ENCODE data around the gene GID8. TPM values are rescaled to one million over a fixed set of nuclear protein-coding genes. Genes with fewer than 3 reads are reported as not detected.

The GID8 gene
- total and polyA plus RNA-seq, 4 donors = 11.0 to 35.4 (median 23.7) TPM

DNA sequence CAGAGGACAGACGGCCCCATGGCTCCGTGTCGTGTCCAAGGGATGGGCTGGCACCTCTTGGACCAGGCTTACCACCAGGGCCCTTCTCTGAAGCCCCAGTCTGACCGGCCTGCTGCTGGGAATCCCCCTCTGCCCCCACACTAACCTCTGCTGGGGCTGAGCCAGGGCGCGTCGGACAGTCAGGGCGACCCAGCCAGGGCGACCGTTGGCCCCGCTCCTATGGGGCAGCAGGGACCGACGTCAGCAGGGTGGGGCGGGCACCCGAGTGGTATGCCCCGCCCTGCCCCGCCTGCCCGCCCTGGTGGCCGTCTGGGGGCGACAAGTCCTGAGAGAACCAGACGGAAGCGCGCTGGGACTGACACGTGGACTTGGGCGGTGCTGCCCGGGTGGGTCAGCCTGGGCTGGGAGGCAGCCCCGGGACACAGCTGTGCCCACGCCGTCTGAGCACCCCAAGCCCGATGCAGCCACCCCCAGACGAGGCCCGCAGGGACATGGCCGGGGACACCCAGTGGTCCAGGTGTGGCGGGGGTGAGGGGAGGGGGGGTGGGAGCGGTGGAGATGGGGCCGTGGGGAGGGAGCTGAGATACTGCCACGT, 14.5 kb downstream of the GID8 start, which contains the start of gene SLC17A9:
Gene SLC17A9 (plus strand): TSS at position 337 of the 595 bp plus-strand sequence. CDS start 122 bp downstream, at position 459.
- Histone ChIP-seq H3K4me3 (no peak within 1 kb of the TSS), H3K36me3 (ENCODE audit: control insufficient read depth in 4 of 4, insufficient read depth in 4 of 4, low read length in 4 of 4) (peaks cover 0 to 20% (median 17%) of the 10 kb centered on the region in 4 donors), H3K4me1 (ENCODE audit: control insufficient read depth in 5 of 5, insufficient read depth in 5 of 5, low read length in 5 of 5) (peaks cover 0 to 23% (median 20%) of the 10 kb centered on the region in 5 donors), H3K27ac (ENCODE audit: low read depth in 1 of 2, low read length in 1 of 2) (peak within 1 kb of the TSS in 1 of 2 donors; percentile 69), H3K9ac (ENCODE audit: insufficient read depth in 1 of 2, low read length in 2 of 2) (peak within 1 kb of the TSS; percentile 5 to 51), H3K27me3 (ENCODE audit: control insufficient read depth in 3 of 3, insufficient read depth in 3 of 3, low read length in 2 of 3) (no peaks in the 10 kb centered on the region), H3K9me3 (ENCODE audit: control insufficient read depth in 4 of 4, insufficient read depth in 3 of 4, low read length in 3 of 4) (peaks cover 0 to 2% (median 0%) of the 10 kb centered on the region in 4 donors)
- TF ChIP-seq, protein P1, sequence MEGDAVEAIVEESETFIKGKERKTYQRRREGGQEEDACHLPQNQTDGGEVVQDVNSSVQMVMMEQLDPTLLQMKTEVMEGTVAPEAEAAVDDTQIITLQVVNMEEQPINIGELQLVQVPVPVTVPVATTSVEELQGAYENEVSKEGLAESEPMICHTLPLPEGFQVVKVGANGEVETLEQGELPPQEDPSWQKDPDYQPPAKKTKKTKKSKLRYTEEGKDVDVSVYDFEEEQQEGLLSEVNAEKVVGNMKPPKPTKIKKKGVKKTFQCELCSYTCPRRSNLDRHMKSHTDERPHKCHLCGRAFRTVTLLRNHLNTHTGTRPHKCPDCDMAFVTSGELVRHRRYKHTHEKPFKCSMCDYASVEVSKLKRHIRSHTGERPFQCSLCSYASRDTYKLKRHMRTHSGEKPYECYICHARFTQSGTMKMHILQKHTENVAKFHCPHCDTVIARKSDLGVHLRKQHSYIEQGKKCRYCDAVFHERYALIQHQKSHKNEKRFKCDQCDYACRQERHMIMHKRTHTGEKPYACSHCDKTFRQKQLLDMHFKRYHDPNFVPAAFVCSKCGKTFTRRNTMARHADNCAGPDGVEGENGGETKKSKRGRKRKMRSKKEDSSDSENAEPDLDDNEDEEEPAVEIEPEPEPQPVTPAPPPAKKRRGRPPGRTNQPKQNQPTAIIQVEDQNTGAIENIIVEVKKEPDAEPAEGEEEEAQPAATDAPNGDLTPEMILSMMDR (IDR thresholded peaks at IDR 0.05; ENCODE audit: control extremely low read depth, extremely low read depth) = no peak
- ATAC-seq (ENCODE audit: insufficient read depth, low FRiP score) = peak; percentile 72
- peak; percentile 29 to 56 (median 38) for DNase-seq
- WGBS, 2 donors = 3 to 6% methylated on average over 37 of the region's 37 CpGs

DNA sequence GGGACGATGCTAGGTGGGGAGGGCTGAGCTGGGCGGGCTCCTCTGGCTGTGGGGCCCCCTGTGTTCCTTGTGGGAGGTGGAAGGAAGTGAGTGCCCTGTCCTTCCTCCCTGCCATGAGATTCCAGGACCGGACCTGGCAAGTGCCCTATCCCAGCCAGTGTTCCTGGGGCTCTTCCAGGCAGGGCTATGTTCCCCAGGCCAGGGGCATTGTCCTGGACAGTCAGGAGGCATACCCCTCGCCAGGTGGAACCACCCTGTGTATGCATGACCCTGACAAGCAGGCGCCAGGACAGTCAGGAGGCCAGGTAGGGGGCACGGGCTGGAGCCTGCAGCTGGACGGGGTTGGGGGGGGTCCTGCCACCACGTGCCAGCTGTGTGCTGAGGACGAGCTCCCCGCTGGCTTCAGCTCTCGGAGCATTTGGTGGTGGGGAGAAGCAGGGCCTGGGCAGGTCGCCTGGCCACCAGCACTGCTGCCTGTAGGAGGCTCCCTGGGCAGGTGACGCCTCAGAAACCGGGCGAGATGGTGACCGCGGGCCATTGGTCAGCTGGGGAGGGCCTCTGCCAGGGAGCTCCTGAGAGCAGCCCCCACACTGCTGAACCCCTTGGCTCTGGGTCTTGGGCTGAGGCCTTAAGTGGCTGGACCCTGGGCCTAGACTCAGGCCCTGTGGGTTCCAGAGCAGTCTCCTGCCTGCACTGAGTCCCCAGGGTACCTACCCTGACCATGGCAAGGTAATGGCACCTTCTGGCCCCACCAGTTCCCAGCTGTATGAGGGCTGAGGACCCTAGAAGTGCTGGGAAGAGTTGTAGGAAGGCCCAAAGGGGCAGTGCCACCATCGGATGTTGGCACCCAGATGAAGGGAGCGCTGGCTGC, 15.3 kb downstream of the GID8 start:
- H3K27ac ChIP-seq (ENCODE audit: low read depth in 1 of 2, low read length in 1 of 2) = peak overlapping the region in 1 of 2 donors; percentile 69
- H3K9me3 ChIP-seq (ENCODE audit: control insufficient read depth in 4 of 4, insufficient read depth in 3 of 4, low read length in 3 of 4) = peaks cover 0 to 2% (median 0%) of the 10 kb centered on the region in 4 donors
- H3K4me3 ChIP-seq = no peak overlapping the region
- ATAC-seq (ENCODE audit: insufficient read depth, low FRiP score) (no peak), DNase-seq (no peak)
- TF ChIP-seq, protein P1 (IDR thresholded peaks at IDR 0.05; ENCODE audit: control extremely low read depth, extremely low read depth) = no peak
- H3K36me3 ChIP-seq (ENCODE audit: control insufficient read depth in 4 of 4, insufficient read depth in 4 of 4, low read length in 4 of 4) = peaks cover 0 to 17% (median 10%) of the 10 kb centered on the region in 4 donors
- no peaks in the 10 kb centered on the region for H3K27me3 ChIP-seq (ENCODE audit: control insufficient read depth in 3 of 3, insufficient read depth in 3 of 3, low read length in 2 of 3)
- peaks cover 0 to 23% (median 20%) of the 10 kb centered on the region in 5 donors for H3K4me1 ChIP-seq (ENCODE audit: control insufficient read depth in 5 of 5, insufficient read depth in 5 of 5, low read length in 5 of 5)
- 41 to 57% methylated on average over 16 to 19 of the region's 19 CpGs for WGBS, 2 donors
- H3K9ac ChIP-seq (ENCODE audit: insufficient read depth in 1 of 2, low read length in 2 of 2) = peak overlapping the region; percentile 5 to 51

DNA sequence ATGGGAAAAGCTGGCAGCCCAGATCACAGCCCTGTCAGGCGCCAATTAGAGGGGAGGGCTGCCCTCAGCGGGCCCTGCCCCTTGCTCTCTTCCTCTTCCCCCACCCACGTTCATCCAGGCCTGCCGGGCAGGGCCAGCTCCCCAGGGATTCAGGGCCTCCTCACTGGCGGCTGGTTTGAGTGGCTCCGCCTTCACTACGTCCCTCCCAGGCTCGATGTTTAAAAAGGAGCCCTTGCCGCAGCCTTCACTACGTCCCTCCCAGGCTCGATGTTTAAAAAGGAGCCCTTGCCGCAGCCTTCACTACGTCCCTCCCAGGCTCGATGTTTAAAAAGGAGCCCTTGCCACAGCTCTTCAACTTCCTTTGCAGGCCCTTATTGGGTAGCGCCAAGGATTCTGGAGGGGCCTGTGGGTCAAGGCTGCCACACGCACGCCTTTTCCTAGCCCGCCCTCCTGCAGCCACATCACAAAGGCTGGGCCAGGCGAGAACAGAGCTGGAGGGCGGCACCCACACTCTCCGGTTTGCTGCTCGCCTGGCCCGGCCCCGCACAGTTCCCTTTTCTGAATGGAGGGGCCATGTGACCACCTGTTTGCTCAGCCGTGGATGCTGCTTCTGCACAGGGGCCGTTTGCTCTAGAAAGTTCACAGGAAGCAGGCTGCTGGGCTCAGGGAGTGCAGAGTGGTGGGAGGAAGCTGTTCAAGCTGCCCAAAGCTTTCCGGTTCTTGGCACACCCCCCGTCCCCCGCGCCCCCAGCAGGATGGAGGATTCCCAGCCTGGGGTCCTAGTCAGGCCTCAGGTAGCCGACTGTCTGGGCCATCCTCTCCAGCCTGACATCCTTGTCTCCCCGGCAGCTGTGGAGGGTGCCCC, 16.1 kb downstream of the GID8 start:
- Histone ChIP-seq H3K4me1 (ENCODE audit: control insufficient read depth in 5 of 5, insufficient read depth in 5 of 5, low read length in 5 of 5) (peaks cover 0 to 23% (median 20%) of the 10 kb centered on the region in 5 donors), H3K4me3 (no peak overlapping the region), H3K27ac (ENCODE audit: low read depth in 1 of 2, low read length in 1 of 2) (peak overlapping the region in 1 of 2 donors; percentile 69), H3K36me3 (ENCODE audit: control insufficient read depth in 4 of 4, insufficient read depth in 4 of 4, low read length in 4 of 4) (peaks cover 0 to 15% (median 7%) of the 10 kb centered on the region in 4 donors), H3K9ac (ENCODE audit: insufficient read depth in 1 of 2, low read length in 2 of 2) (peak overlapping the region in 1 of 2 donors; percentile 51), H3K27me3 (ENCODE audit: control insufficient read depth in 3 of 3, insufficient read depth in 3 of 3, low read length in 2 of 3) (no peaks in the 10 kb centered on the region), H3K9me3 (ENCODE audit: control insufficient read depth in 4 of 4, insufficient read depth in 3 of 4, low read length in 3 of 4) (peaks cover 0 to under 1% (median 0%) of the 10 kb centered on the region in 4 donors)
- DNase-seq (peak; percentile 83 to 90 (median 85)), ATAC-seq (ENCODE audit: insufficient read depth, low FRiP score) (peak; percentile 67)
- 2 to 4% methylated on average over 29 to 32 of the region's 32 CpGs for WGBS, 2 donors
- TF ChIP-seq, protein P1 (IDR thresholded peaks at IDR 0.05; ENCODE audit: control extremely low read depth, extremely low read depth) = no peak

Measured in lung (tissue), 12 donors.